ENCODE data around the gene HCK. TPM values are rescaled to one million over a fixed set of nuclear protein-coding genes. Genes with fewer than 3 reads are reported as not detected.

Gene HCK
- total RNA-seq, 2 donors from 2014 or later: 0.24 to 0.40 TPM

DNA sequence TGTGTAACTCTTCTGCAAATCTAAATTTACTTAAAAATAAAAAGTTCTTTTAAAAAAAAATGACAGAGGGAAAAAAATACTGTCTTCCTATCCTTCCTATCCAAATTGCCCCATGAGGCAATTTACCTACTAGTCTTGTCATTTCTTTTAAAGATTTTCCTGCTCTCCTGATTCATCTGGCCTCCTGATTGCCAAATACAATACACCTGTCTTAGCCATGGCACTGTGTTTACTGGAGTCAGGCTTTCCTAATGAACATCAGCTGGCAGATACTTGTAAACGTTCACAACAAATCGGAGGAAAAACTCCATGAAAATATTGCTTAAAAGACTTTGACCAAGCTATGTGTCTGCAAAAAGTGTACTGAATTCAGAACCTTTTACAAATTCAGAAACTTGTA lies 78.9 kb downstream of the HCK start:
- 89 to 96% methylated on average over 2 of the region's 2 CpGs for WGBS, 2 experiments (ENCODE audit: insufficient coverage in 1 of 2, insufficient read length in 1 of 2)
- DNase-seq: no peak
- Histone ChIP-seq H3K36me3 (ENCODE audit: control insufficient read depth, insufficient read depth, low read length) (peaks cover 32% of the 10 kb centered on the region), H3K9ac (ENCODE audit: extremely low read depth, low read length, poor library complexity, severe bottlenecking) (no peak overlapping the region), H3K4me3 (ENCODE audit: low read length) (no peak overlapping the region), H3K27ac (ENCODE audit: low read depth, low read length) (no peak overlapping the region), H3K9me3 (ENCODE audit: control insufficient read depth, low read length) (no peaks in the 10 kb centered on the region), H3K27me3 (ENCODE audit: control insufficient read depth, insufficient read depth, low read length, poor library complexity, severe bottlenecking) (no peaks in the 10 kb centered on the region), H3K4me1 (ENCODE audit: control insufficient read depth, insufficient read depth, low read length) (no peaks in the 10 kb centered on the region)
- peaks cover 37% of the 10 kb centered on the region for H3K36me3 Mint-ChIP-seq (ENCODE audit: low read depth)
- H3K4me3 Mint-ChIP-seq: no peak overlapping the region
- H3K9me3 Mint-ChIP-seq: no peaks in the 10 kb centered on the region
- no peak overlapping the region for H3K27ac Mint-ChIP-seq
- TF ChIP-seq, protein P1, sequence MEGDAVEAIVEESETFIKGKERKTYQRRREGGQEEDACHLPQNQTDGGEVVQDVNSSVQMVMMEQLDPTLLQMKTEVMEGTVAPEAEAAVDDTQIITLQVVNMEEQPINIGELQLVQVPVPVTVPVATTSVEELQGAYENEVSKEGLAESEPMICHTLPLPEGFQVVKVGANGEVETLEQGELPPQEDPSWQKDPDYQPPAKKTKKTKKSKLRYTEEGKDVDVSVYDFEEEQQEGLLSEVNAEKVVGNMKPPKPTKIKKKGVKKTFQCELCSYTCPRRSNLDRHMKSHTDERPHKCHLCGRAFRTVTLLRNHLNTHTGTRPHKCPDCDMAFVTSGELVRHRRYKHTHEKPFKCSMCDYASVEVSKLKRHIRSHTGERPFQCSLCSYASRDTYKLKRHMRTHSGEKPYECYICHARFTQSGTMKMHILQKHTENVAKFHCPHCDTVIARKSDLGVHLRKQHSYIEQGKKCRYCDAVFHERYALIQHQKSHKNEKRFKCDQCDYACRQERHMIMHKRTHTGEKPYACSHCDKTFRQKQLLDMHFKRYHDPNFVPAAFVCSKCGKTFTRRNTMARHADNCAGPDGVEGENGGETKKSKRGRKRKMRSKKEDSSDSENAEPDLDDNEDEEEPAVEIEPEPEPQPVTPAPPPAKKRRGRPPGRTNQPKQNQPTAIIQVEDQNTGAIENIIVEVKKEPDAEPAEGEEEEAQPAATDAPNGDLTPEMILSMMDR (conservative IDR thresholded peaks at IDR 0.05): no peak
- no peaks in the 10 kb centered on the region for H3K27me3 Mint-ChIP-seq (ENCODE audit: insufficient read depth)
- peaks cover 5% of the 10 kb centered on the region for H3K4me1 Mint-ChIP-seq

DNA sequence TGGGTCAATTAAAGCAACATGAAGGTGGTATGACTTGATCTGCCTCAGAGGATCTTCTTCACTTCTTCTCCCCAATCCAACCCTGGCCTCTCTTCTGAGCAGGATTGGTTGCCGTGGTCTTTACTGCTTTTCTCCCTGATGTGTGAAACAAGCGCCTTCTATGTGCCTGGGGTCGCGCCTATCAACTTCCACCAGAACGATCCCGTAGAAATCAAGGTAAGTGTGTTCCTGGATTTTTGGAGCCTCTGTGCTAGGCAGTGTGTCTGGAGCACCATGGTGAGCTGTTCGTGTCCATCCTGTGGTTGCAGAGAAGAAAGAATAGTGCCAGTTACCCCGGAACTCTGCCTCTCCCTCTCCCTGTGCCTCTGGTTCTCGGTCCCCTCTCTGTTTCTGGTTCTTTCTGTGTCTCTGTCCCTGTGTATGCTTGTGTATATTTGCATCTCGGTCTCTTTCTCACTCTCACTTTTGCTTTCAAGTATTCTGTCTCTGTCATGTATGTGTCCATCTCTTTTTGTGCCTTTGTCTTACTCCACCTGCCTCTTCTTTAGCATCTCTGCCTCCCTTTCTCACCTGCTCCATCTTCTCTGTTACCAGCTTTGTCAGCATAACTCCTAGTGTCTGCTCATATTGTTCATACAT lies 81.0 kb downstream of the HCK start:
- no peak overlapping the region for H3K27ac ChIP-seq (ENCODE audit: low read depth, low read length)
- no peaks in the 10 kb centered on the region for H3K4me1 ChIP-seq (ENCODE audit: control insufficient read depth, insufficient read depth, low read length)
- 93 to 98% methylated on average over 9 to 10 of the region's 10 CpGs for WGBS, 2 experiments (ENCODE audit: insufficient coverage in 1 of 2, insufficient read length in 1 of 2)
- peaks cover 45% of the 10 kb centered on the region for H3K36me3 ChIP-seq (ENCODE audit: control insufficient read depth, insufficient read depth, low read length)
- Mint-ChIP-seq H3K36me3 (ENCODE audit: low read depth) (peaks cover 40% of the 10 kb centered on the region), H3K4me3 (no peak overlapping the region), H3K4me1 (no peaks in the 10 kb centered on the region), H3K9me3 (no peaks in the 10 kb centered on the region), H3K27ac (no peak overlapping the region), H3K27me3 (ENCODE audit: insufficient read depth) (no peaks in the 10 kb centered on the region)
- H3K27me3 ChIP-seq (ENCODE audit: control insufficient read depth, insufficient read depth, low read length, poor library complexity, severe bottlenecking): no peaks in the 10 kb centered on the region
- no peak overlapping the region for H3K4me3 ChIP-seq (ENCODE audit: low read length)
- no peak for DNase-seq
- TF ChIP-seq, protein P1 (conservative IDR thresholded peaks at IDR 0.05): no peak
- no peaks in the 10 kb centered on the region for H3K9me3 ChIP-seq (ENCODE audit: control insufficient read depth, low read length)
- H3K9ac ChIP-seq (ENCODE audit: extremely low read depth, low read length, poor library complexity, severe bottlenecking): no peak overlapping the region

DNA sequence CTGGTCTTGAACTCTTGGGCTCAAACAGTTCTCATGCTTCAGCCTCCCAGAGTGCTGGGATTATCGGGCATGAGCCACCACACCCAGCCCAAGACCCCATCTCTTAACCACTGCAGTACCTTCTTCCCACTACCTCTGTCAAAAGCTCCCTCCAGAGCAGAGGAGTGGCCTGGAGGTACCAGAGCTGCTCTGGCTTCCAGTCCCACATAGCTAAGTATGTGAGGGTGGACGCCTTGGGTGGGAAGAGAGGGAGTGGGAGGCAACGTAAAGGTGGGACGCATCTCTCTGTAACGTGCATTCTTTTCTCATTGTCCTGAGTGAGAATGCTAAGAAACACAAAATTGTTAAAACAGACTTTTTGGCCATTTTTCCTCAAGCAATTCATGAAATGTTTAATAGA lies 82.0 kb downstream of the HCK start:
- H3K9me3 ChIP-seq (ENCODE audit: control insufficient read depth, low read length): no peaks in the 10 kb centered on the region
- WGBS, 2 experiments (ENCODE audit: insufficient coverage in 1 of 2, insufficient read length in 1 of 2): 94 to 100% methylated on average over 4 to 5 of the region's 5 CpGs
- Mint-ChIP-seq H3K9me3 (no peaks in the 10 kb centered on the region), H3K4me1 (no peaks in the 10 kb centered on the region), H3K27me3 (ENCODE audit: insufficient read depth) (no peaks in the 10 kb centered on the region), H3K27ac (no peak overlapping the region), H3K36me3 (ENCODE audit: low read depth) (peaks cover 46% of the 10 kb centered on the region), H3K4me3 (no peak overlapping the region)
- peaks cover 49% of the 10 kb centered on the region for H3K36me3 ChIP-seq (ENCODE audit: control insufficient read depth, insufficient read depth, low read length)
- no peak overlapping the region for H3K9ac ChIP-seq (ENCODE audit: extremely low read depth, low read length, poor library complexity, severe bottlenecking)
- TF ChIP-seq, protein P1 (conservative IDR thresholded peaks at IDR 0.05): no peak
- DNase-seq: no peak
- H3K27me3 ChIP-seq (ENCODE audit: control insufficient read depth, insufficient read depth, low read length, poor library complexity, severe bottlenecking): no peaks in the 10 kb centered on the region
- no peaks in the 10 kb centered on the region for H3K4me1 ChIP-seq (ENCODE audit: control insufficient read depth, insufficient read depth, low read length)
- H3K4me3 ChIP-seq (ENCODE audit: low read length): no peak overlapping the region
- no peak overlapping the region for H3K27ac ChIP-seq (ENCODE audit: low read depth, low read length)
